OCI-LY1 (cell line): ENCODE results near the gene KRT16.
"Not testable (repeated sequence)": the region's sequence is repeated elsewhere in the genome, so short reads cannot be mapped to it uniquely, and the experiment has no call there.

Experiments
- H2AFZ ChIP-seq: fragments of 200-600 bp; sonication (generic), shearing (Covaris generic); 2 replicates; pipeline ENCODE4 v1.6.0; 2014; ENCODE audit warnings: antibody characterized with exemption, mild to moderate bottlenecking, low read length
- H3F3A ChIP-seq: fragments of 200-600 bp; sonication (generic), shearing (Covaris generic); 2 replicates; pipeline ENCODE4 v1.6.0; 2014; ENCODE audit warnings: mild to moderate bottlenecking, antibody characterized with exemption, low read length, moderate library complexity; ENCODE audit not compliant: insufficient read depth
- H3K27ac ChIP-seq: fragments of 200-600 bp; sonication (generic); 2 replicates; pipeline ENCODE4 v1.5.1; 2014; ENCODE audit warnings: low read length, mixed run types, mild to moderate bottlenecking, low read depth; ENCODE audit not compliant: poor library complexity, severe bottlenecking
- H3K27me3 ChIP-seq: fragments of 200-600 bp; sonication (generic); 2 replicates; pipeline ENCODE4 v1.6.0; 2014; ENCODE audit warnings: antibody characterized with exemption, mild to moderate bottlenecking, low read length, moderate library complexity; ENCODE audit not compliant: insufficient read depth
- H3K36me3 ChIP-seq: fragments of 200-600 bp; sonication (generic); 2 replicates; pipeline ENCODE4 v1.6.1; 2014; ENCODE audit warnings: mild to moderate bottlenecking, antibody characterized with exemption, low read length, moderate library complexity, mixed read lengths; ENCODE audit not compliant: insufficient read depth
- H3K4me1 ChIP-seq: fragments of 200-600 bp; sonication (generic); 2 replicates; pipeline ENCODE4 v1.5.1; 2014; ENCODE audit warnings: mild to moderate bottlenecking, low read length, moderate library complexity; ENCODE audit not compliant: insufficient read depth, severe bottlenecking
- H3K4me2 ChIP-seq: fragments of 200-600 bp; sonication (generic), shearing (Covaris generic); 2 replicates; pipeline ENCODE4 v1.6.1; 2014; ENCODE audit warnings: low read length
- H3K4me3 ChIP-seq: fragments of 200-600 bp; sonication (generic); 2 replicates; pipeline ENCODE4 v1.5.1; 2014; ENCODE audit warnings: low read length, low read depth, mild to moderate bottlenecking, mixed read lengths; ENCODE audit not compliant: poor library complexity, severe bottlenecking
- H3K79me2 ChIP-seq: fragments of 200-600 bp; shearing (Covaris generic); 2 replicates; pipeline ENCODE4 v1.6.1; 2016; ENCODE audit warnings: mixed run types, low read length, mixed read lengths; ENCODE audit not compliant: insufficient read depth
- H3K9ac ChIP-seq: fragments of 200-600 bp; sonication (generic), shearing (Covaris generic); 2 replicates; pipeline ENCODE4 v1.6.1; 2014; ENCODE audit warnings: mild to moderate bottlenecking, low read length, mixed read lengths
- H3K9me2 ChIP-seq: fragments of 200-600 bp; sonication (generic), shearing (Covaris generic); 2 replicates; pipeline ENCODE4 v1.6.1; 2014; ENCODE audit warnings: low read depth, mild to moderate bottlenecking, low read length, mixed read lengths
- H3K9me3 ChIP-seq: fragments of 200-600 bp; shearing (Covaris generic); 2 replicates; pipeline ENCODE4 v1.6.1; 2014; ENCODE audit warnings: low read length, mixed read lengths
- H4K20me1 ChIP-seq: fragments of 200-600 bp; sonication (generic), shearing (Covaris generic); 2 replicates; pipeline ENCODE4 v1.6.0; 2016; ENCODE audit warnings: mild to moderate bottlenecking, low read length; ENCODE audit not compliant: insufficient read depth
- CTCF ChIP-seq: fragments of 200-600 bp; sonication (generic), shearing (Covaris generic); IDR thresholded peaks from 2 replicates; pipeline ENCODE4 v1.5.1; 2017; ENCODE audit warnings: mild to moderate bottlenecking, antibody characterized with exemption, low read length, moderate library complexity, mixed read lengths
- EZH2 ChIP-seq: fragments of 200-600 bp; sonication (generic), shearing (Covaris generic); IDR thresholded peaks from 2 replicates; pipeline ENCODE4 v1.8.0; 2017; ENCODE audit warnings: borderline replicate concordance, mixed run types, mild to moderate bottlenecking, antibody characterized with exemption, low read length, moderate library complexity, mixed read lengths

Gene KRT16

DNA sequence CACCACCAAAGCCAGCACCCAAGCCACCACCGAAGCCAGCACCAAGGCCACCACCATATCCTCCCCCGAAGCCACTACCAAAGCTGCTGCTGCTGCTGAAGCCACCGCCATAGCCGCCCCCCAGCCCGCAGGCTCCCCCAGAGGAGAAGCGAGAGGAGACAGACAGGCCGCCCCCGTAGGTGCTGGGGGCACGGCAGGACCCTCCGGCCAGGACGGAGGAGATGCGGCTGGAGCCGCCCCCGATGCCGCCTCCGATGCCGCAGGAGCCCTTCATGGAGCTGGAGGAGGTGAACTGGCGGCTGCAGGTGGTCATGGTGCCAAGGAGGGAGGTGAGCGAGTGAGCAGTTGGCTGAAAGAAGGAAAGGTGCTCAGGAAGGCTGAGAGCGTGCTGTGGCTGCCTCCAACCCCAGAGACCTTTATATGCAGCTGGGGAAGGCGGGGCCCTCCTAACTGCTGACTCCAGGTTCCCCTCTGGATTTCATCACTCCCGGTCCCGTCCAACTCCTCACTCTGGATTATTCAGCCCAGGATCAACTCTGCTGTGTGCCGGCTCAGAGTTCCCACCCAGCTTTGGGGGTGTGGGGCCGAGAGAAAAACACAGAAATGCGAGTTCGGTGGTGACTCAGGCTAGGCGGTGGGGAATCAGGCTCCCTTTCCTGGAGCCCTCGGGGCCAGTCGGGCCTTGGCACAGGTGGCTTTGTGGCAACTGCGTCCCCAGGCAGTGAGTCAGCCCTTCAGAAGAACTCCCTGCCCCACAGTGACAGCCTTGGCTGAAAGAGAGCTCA lies at the start of gene KRT16:
Gene KRT16 (minus strand): TSS at position 392 of the 785 bp plus-strand sequence. CDS start 79 bp downstream, at position 313.
- H3K9me2 ChIP-seq, H3K27me3 ChIP-seq, H3K9ac ChIP-seq, H3F3A ChIP-seq, H3K9me3 ChIP-seq, H3K4me1 ChIP-seq, H3K4me3 ChIP-seq, H3K36me3 ChIP-seq, H3K79me2 ChIP-seq, H4K20me1 ChIP-seq, H2AFZ ChIP-seq, H3K27ac ChIP-seq, H3K4me2 ChIP-seq: not testable (repeated sequence)

DNA sequence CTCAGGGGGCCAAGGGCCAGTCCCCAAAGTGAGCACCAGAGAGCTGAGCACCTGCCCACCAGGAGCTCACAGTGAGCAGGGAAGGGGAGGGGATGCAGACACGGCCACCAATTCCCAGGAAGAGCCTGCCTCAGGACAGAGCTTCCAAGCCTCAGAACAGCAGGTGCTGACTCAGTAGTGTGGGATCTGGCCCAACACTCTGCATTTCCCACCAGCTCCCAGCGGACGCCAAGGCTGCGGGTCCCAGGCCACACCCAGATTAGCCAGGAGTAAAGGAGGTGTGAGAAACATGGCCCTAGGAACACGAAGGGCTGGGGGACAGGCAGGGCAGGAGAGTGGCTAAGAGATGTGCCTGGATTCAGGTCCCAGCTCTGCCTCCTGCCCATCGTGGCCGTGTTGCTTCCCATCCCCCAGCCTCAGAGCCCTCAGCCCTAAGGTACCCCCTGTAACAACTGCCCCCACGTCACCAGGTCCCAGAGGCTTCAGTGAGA lies 47.7 kb upstream of the KRT16 start:
- TF ChIP-seq EZH2 (no peak), CTCF (no peak)
- Histone ChIP-seq H3K27ac (no peak overlapping the region), H3K79me2 (no peaks in the 10 kb centered on the region), H3K4me2 (no peak overlapping the region), H2AFZ (no peak overlapping the region), H3K27me3 (no peaks in the 10 kb centered on the region), H3K4me1 (no peaks in the 10 kb centered on the region), H3K9me3 (no peaks in the 10 kb centered on the region), H3F3A (no peaks in the 10 kb centered on the region), H3K9me2 (no peaks in the 10 kb centered on the region), H3K36me3 (no peaks in the 10 kb centered on the region), H3K4me3 (no peak overlapping the region), H3K9ac (no peak overlapping the region), H4K20me1 (no peaks in the 10 kb centered on the region)

DNA sequence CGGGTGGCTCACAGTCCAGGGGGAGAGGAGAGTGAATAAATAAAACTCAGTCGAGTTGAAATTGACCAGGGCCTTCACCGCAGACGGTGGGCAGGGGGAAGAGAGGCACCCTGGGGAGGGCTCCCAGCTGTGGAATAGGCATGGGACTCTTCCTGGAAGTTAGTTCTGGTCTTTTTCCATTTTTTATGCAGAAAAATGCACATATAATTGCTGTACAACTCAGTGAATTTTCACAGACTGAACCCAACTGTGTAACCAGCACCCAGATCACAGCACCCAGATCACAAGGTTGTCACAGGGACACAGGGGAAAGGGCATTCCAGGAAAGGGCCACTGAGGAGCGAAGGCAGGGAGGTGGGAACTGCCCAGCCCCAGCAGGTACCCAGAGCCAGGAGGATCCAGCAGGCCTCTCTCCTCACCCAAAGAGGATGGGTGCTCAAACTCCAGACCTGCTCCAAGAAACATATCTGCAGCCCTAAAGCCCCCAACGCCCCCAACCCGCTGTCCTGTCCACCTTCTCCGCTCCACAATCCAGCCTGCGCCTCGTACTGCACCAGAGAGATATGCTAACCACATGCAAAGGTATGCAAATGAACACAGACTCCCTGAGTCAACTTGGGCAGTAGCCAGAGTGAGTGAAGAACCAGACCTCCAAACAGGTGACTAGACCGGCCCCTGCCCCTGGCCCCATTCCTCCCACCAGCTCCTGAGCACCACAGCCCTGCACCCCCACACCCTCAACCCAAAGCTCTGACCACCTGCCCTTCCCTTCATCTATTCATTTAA lies 47.1 kb upstream of the KRT16 start:
- no peak overlapping the region for H3K4me2 ChIP-seq
- TF ChIP-seq CTCF = no peak
- TF ChIP-seq EZH2 = no peak
- H3K36me3 ChIP-seq = no peaks in the 10 kb centered on the region
- no peaks in the 10 kb centered on the region for H3K9me3 ChIP-seq
- H3K9ac ChIP-seq = no peak overlapping the region
- H4K20me1 ChIP-seq = no peaks in the 10 kb centered on the region
- no peak overlapping the region for H2AFZ ChIP-seq
- H3K27me3 ChIP-seq = no peaks in the 10 kb centered on the region
- H3F3A ChIP-seq = no peaks in the 10 kb centered on the region
- no peaks in the 10 kb centered on the region for H3K9me2 ChIP-seq
- no peak overlapping the region for H3K4me3 ChIP-seq
- no peaks in the 10 kb centered on the region for H3K79me2 ChIP-seq
- no peak overlapping the region for H3K27ac ChIP-seq
- H3K4me1 ChIP-seq = no peaks in the 10 kb centered on the region
